GM13977 (cell line): Measurements from ENCODE around the gene RSBN1L.

Experiments used
- DNase-seq: peaks from one replicate; pipeline ENCODE4 v3.0.0; 2012; ENCODE audit warnings: low spot score
- CTCF ChIP-seq: IDR thresholded peaks from 2 replicates; pipeline ENCODE4 v1.5.1; 2012; ENCODE audit warnings: mild to moderate bottlenecking, control low read depth; ENCODE audit not compliant: insufficient read depth; ENCODE audit errors: extremely low read depth, missing control alignments
- in situ Hi-C: fragments of 300-500 bp; cut with MboI; formaldehyde crosslinking; loops from one replicate; pipeline ENCODE4 v1.12.0; 2022; ENCODE audit warnings: low sequenced_read_pairs, low pct_unique_long_range_greater_than_20kb, mixed read lengths, inconsistent platforms; ENCODE audit not compliant: unreplicated experiment

RSBN1L gene

GRCh38 chr7:77802557-77803405 lies 106.5 kb downstream of the RSBN1L start:
- DNase-seq, result no peak
- in situ Hi-C loops, result no loop called here
- TF ChIP-seq CTCF, result no peak

- TF ChIP-seq CTCF, result no peak
- in situ Hi-C loops, result no loop called here
- no peak for DNase-seq
These were observed 110.2 kb downstream of the RSBN1L start for GRCh38 chr7:77806425-77806824.

- no peak for DNase-seq
- no peak for TF ChIP-seq CTCF
These were observed 112.3 kb downstream of the RSBN1L start for GRCh38 chr7:77808517-77808916.

GRCh38 chr7:77811516-77812289 lies 115.4 kb downstream of the RSBN1L start:
- TF ChIP-seq CTCF, result no peak
- no peak for DNase-seq
- in situ Hi-C loops, result no loop called here

More at GRCh38 chr7:77808517-77808916, 112.3 kb downstream of the RSBN1L start:
- in situ Hi-C loops, result no loop called here

GRCh38 chr7:77812290-77812685 lies 116.0 kb downstream of the RSBN1L start:
- in situ Hi-C loops, result no loop called here
- no peak for DNase-seq

More at GRCh38 chr7:77812290-77812685, 116.0 kb downstream of the RSBN1L start:
- TF ChIP-seq CTCF, result no peak
